Astrocyte (in vitro differentiated cells and primary cell): ENCODE data around the gene IL15.

Experiments
- EZH2 ChIP-seq: IDR thresholded peaks from 2 replicates; pipeline ENCODE4 v1.6.1; 2012; ENCODE audit warnings: mild to moderate bottlenecking, low read length, inconsistent platforms; ENCODE audit not compliant: insufficient read depth
- TF ChIP-seq, protein P1 (sequence below): IDR thresholded peaks from 2 replicates; pipeline ENCODE4 v1.5.1; 2011; ENCODE audit warnings: low read depth, mild to moderate bottlenecking, inconsistent platforms, low read length, moderate library complexity; ENCODE audit not compliant: insufficient read depth

DNA sequence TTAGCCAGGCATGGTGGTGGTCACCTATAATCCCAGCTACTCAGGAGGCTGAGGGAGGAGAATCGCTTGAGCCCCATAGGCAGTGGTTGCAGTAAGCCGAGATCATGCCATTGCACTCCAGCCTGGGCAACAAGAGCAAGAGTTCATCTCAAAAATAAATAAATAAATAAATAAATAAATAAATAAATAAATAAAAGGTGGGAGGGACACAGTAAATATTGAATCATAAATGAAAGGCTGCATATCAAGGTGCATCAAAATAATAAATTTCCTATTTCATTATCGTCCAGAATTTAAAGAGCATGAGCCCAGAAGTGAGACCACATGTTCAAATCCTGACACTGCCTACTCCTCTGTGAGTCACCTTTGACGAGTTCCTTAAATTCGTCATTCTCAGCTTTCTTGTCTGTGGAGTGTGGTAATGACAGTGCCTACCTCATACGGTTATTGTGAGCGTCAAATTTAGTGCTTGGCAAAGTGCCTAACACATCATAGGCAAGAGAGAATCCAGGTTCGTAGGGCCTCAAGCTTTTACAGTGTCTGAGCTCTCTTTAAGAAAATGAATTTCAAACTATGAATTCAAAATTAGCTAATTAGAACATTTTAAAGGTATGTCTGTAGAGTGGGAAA is 49.9 kb downstream of the IL15 start:
- TF ChIP-seq, protein P1, sequence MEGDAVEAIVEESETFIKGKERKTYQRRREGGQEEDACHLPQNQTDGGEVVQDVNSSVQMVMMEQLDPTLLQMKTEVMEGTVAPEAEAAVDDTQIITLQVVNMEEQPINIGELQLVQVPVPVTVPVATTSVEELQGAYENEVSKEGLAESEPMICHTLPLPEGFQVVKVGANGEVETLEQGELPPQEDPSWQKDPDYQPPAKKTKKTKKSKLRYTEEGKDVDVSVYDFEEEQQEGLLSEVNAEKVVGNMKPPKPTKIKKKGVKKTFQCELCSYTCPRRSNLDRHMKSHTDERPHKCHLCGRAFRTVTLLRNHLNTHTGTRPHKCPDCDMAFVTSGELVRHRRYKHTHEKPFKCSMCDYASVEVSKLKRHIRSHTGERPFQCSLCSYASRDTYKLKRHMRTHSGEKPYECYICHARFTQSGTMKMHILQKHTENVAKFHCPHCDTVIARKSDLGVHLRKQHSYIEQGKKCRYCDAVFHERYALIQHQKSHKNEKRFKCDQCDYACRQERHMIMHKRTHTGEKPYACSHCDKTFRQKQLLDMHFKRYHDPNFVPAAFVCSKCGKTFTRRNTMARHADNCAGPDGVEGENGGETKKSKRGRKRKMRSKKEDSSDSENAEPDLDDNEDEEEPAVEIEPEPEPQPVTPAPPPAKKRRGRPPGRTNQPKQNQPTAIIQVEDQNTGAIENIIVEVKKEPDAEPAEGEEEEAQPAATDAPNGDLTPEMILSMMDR = no peak
- TF ChIP-seq EZH2 = no peak
